Stimulated activated CD8-positive, alpha-beta memory T cell treated with anti-CD3 and anti-CD28 coated beads, Interleukin-12 subunit alpha, Interleukin-12 subunit beta, amount 100 ng/mL, for 24 hours (primary cell): Measurements from ENCODE around the gene TMPRSS13.

Experiments used
- DNase-seq: peaks from one replicate; pipeline ENCODE4 v3.0.0-alpha.2; 2020; ENCODE audit errors: extremely low read depth

TMPRSS13 gene

GRCh38 chr11:117913736-117914397 is 15.3 kb downstream of the TMPRSS13 start:
- DNase-seq = no peak

GRCh38 chr11:117912497-117912896 is 16.7 kb downstream of the TMPRSS13 start:
- DNase-seq = no peak

- DNase-seq = no peak
Observed at GRCh38 chr11:117911694-117912093, 17.5 kb downstream of the TMPRSS13 start.

- DNase-seq = no peak
Observed at GRCh38 chr11:117910941-117911655, 18.1 kb downstream of the TMPRSS13 start.

GRCh38 chr11:117910525-117910924 is 18.7 kb downstream of the TMPRSS13 start:
- no peak for DNase-seq

GRCh38 chr11:117909611-117910382 is 19.4 kb downstream of the TMPRSS13 start:
- no peak for DNase-seq

GRCh38 chr11:117908959-117909610 is 20.1 kb downstream of the TMPRSS13 start:
- no peak for DNase-seq

- no peak for DNase-seq
Observed at GRCh38 chr11:117908109-117908895, 20.9 kb downstream of the TMPRSS13 start.

- no peak for DNase-seq
Observed at GRCh38 chr11:117907276-117908108, 21.7 kb downstream of the TMPRSS13 start.

- no peak for DNase-seq
Observed at GRCh38 chr11:117906710-117907109, 22.5 kb downstream of the TMPRSS13 start.

GRCh38 chr11:117906126-117906525 is 23.1 kb downstream of the TMPRSS13 start:
- DNase-seq = no peak

- DNase-seq = no peak
Observed at GRCh38 chr11:117905524-117905923, 23.7 kb downstream of the TMPRSS13 start.

GRCh38 chr11:117903505-117904382 is 25.5 kb downstream of the TMPRSS13 start:
- DNase-seq = no peak

- DNase-seq = no peak
Observed at GRCh38 chr11:117902001-117902845, 27.0 kb downstream of the TMPRSS13 start.

GRCh38 chr11:117901601-117902000 is 27.6 kb downstream of the TMPRSS13 start:
- no peak for DNase-seq

- no peak for DNase-seq
Observed at GRCh38 chr11:117900720-117901440, 28.3 kb downstream of the TMPRSS13 start.

- no peak for DNase-seq
Observed at GRCh38 chr11:117900121-117900648, 29.0 kb downstream of the TMPRSS13 start.

GRCh38 chr11:117898059-117898458 is 31.1 kb downstream of the TMPRSS13 start:
- no peak for DNase-seq
